Kidney (tissue), 14 donors: ENCODE results near the gene ARID5B. TPM values are rescaled to one million over a fixed set of nuclear protein-coding genes. Genes with fewer than 3 reads are reported as not detected.

Experiments
- DNase-seq, 5 donors: peaks; one replicate each; pipeline ENCODE4 v3.0.0-alpha.2; 2013 to 2020
- FAIRE-seq: peaks from 2 replicates; lab custom pipeline; 2012; peaks lifted over from hg19 to GRCh38; lab: Jason Lieb, UNC
- H3K27ac ChIP-seq, 2 donors: one replicate each; pipeline ENCODE4 v1.7.0; 2013; ENCODE audit warnings: low read depth in 2 of 2, low read length in 2 of 2, inconsistent platforms in 1 of 2
- H3K27me3 ChIP-seq: one replicate; pipeline ENCODE4 v1.7.1; 2013; ENCODE audit warnings: low read length, inconsistent platforms; ENCODE audit not compliant: control insufficient read depth, insufficient read depth
- H3K36me3 ChIP-seq, 3 donors: one replicate each; pipeline versions ENCODE4 v1.7.0 to v1.7.1; 2013; ENCODE audit warnings: low read length in 3 of 3, control low read depth in 1 of 3, inconsistent platforms in 1 of 3; ENCODE audit not compliant: insufficient read depth in 3 of 3, control insufficient read depth in 2 of 3
- H3K4me1 ChIP-seq, 3 donors: one replicate each; pipeline versions ENCODE4 v1.7.0 to v1.7.1; 2013; ENCODE audit warnings: low read length in 3 of 3, inconsistent platforms in 1 of 3, low read depth in 1 of 3; ENCODE audit not compliant: control insufficient read depth in 2 of 3, insufficient read depth in 2 of 3
- H3K4me3 ChIP-seq, 3 donors: one replicate each; pipeline versions ENCODE4 v1.7.0 to v1.8.1; 2013; ENCODE audit warnings: low read length in 3 of 3, control low read depth in 1 of 3, inconsistent platforms in 1 of 3
- H3K9ac ChIP-seq, 3 donors: one replicate each; pipeline versions ENCODE4 v1.7.0 to v1.7.1; 2013; ENCODE audit warnings: low read length in 3 of 3, control low read depth in 1 of 3, inconsistent platforms in 1 of 3
- H3K9me3 ChIP-seq, 3 donors: one replicate each; pipeline versions ENCODE4 v1.7.0 to v1.7.1; 2013; ENCODE audit warnings: low read length in 3 of 3, control low read depth in 1 of 3, inconsistent platforms in 1 of 3; ENCODE audit not compliant: control insufficient read depth in 2 of 3, insufficient read depth in 1 of 3
- CTCF ChIP-seq: IDR thresholded peaks from 3 replicates; pipeline ENCODE4 v1.5.1; 2012; ENCODE audit warnings: mild to moderate bottlenecking, moderate library complexity, borderline replicate concordance; ENCODE audit not compliant: insufficient read depth; ENCODE audit errors: extremely low read depth
- intact Hi-C: fragments of 100-400 bp; cut with DNase I; formaldehyde crosslinking; loops from one replicate; pipeline ENCODE4 v1.11.1; 2022
- polyA plus RNA-seq: library from polyadenylated mRNA; stranded (reverse); fragments of 350-450 nt; fragmentation: Illumina TruSeq; extraction: RNeasy Lipid Tissue Mini Kit (QIAGEN cat#74804); gene quantifications from one replicate; pipeline ENCODE4 v1.2.3, GENCODE V29; 2014; ENCODE audit warnings: low read depth, low replicate concordance; ENCODE audit not compliant: insufficient read depth
- total RNA-seq: library from RNA; stranded (reverse); fragmentation: NEBNext Ultra II Directional; extraction: Animal tissue kit (Norgen Biotek cat#: 25700); gene quantifications from one replicate; pipeline ENCODE4 v1.2.1, GENCODE V29; 2021
- donor health status: control.
- donor health status: control.
- donor health status: control.
- donor health status: control.
- donor health status: control.
- donor health status: DM: yes; HTN: yes; CAD: no.
- donor health status: Normal renal cell carcinoma (clear cell type).

The ARID5B gene
- total and polyA plus RNA-seq, 2 donors from 2014 or later, result 8.6 to 77.9 TPM

GRCh38 chr10:61937631-61938351 lies 36.3 kb downstream of the ARID5B start:
- DNase-seq, result peak in 3 of 5 donors; percentile 17 to 68 (median 58)
- peaks cover 0 to 8% (median 2%) of the 10 kb centered on the region in 3 donors for H3K36me3 ChIP-seq
- peaks cover 8 to 31% (median 12%) of the 10 kb centered on the region in 3 donors for H3K4me1 ChIP-seq
- intact Hi-C loops, result no loop called here
- peak overlapping the region; percentile 7 to 75 for H3K27ac ChIP-seq
- no peaks in the 10 kb centered on the region for H3K27me3 ChIP-seq
- FAIRE-seq, result peak; percentile 17
- no peak overlapping the region for H3K4me3 ChIP-seq
- H3K9ac ChIP-seq, result no peak overlapping the region
- H3K9me3 ChIP-seq, result no peaks in the 10 kb centered on the region
- TF ChIP-seq CTCF, result no peak

GRCh38 chr10:61939902-61940301 lies 38.4 kb downstream of the ARID5B start:
- FAIRE-seq (no peak), DNase-seq (no peak)
- H3K4me1 ChIP-seq, result peaks cover 5 to 35% (median 16%) of the 10 kb centered on the region in 3 donors
- H3K36me3 ChIP-seq, result peaks cover 0 to 8% (median 2%) of the 10 kb centered on the region in 3 donors
- H3K9ac ChIP-seq, result no peak overlapping the region
- no peak for TF ChIP-seq CTCF
- H3K9me3 ChIP-seq, result no peaks in the 10 kb centered on the region
- no peak overlapping the region for H3K4me3 ChIP-seq
- no peaks in the 10 kb centered on the region for H3K27me3 ChIP-seq
- intact Hi-C loops, result no loop called here
- peak overlapping the region in 1 of 2 donors; percentile 56 for H3K27ac ChIP-seq

- no peaks in the 10 kb centered on the region for H3K9me3 ChIP-seq
- intact Hi-C loops, result no loop called here
- no peak overlapping the region for H3K9ac ChIP-seq
- no peak overlapping the region for H3K4me3 ChIP-seq
- FAIRE-seq (no peak), DNase-seq (peak in 1 of 5 donors; percentile 23)
- H3K27me3 ChIP-seq, result no peaks in the 10 kb centered on the region
- peak overlapping the region in 1 of 2 donors; percentile 59 for H3K27ac ChIP-seq
- no peak for TF ChIP-seq CTCF
- H3K4me1 ChIP-seq, result peaks cover 5 to 39% (median 16%) of the 10 kb centered on the region in 3 donors
- H3K36me3 ChIP-seq, result peaks cover 0 to 8% (median 2%) of the 10 kb centered on the region in 3 donors
Measured at GRCh38 chr10:61941202-61941681, 39.7 kb downstream of the ARID5B start.
